HepG2 (cell line): ENCODE results near the gene TGM1. TPM values are rescaled to one million over a fixed set of nuclear protein-coding genes. Genes with fewer than 3 reads are reported as not detected.

Experiments used
- ELF4 ChIP-seq: sonication (generic); formaldehyde crosslinking; IDR thresholded peaks from 2 replicates; pipeline ENCODE4 v1.5.0; 2020; ENCODE audit warnings: missing genetic modification reagents, mild to moderate bottlenecking, moderate library complexity, borderline replicate concordance
- LCORL ChIP-seq, 2 experiments: fragments of 450-650 bp in 1 of 2; sonication (generic) in 1 of 2; formaldehyde crosslinking in 1 of 2; IDR thresholded peaks; 2 replicates each; pipeline versions ENCODE4 v1.5.0 to v1.6.1; 2017 to 2020; ENCODE audit warnings: antibody characterized with exemption in 1 of 2, missing genetic modification reagents in 1 of 2
- PRPF4 ChIP-seq: fragments of 200-400 bp; formaldehyde crosslinking; IDR thresholded peaks from 2 replicates; pipeline ENCODE4 v1.6.1; 2016; ENCODE audit warnings: low read length, low read depth; ENCODE audit not compliant: poor library complexity, severe bottlenecking
- SRF ChIP-seq: IDR thresholded peaks from 2 replicates; pipeline ENCODE4 v1.6.1; 2011; ENCODE audit warnings: mild to moderate bottlenecking, low read depth, low read length, moderate library complexity
- ZNF292 ChIP-seq: sonication (generic); formaldehyde crosslinking; IDR thresholded peaks from 2 replicates; pipeline ENCODE4 v1.8.1; 2022; ENCODE audit warnings: mild to moderate bottlenecking, low read depth, missing genetic modification reagents, borderline replicate concordance
- ZNF318 ChIP-seq: sonication (generic); formaldehyde crosslinking; IDR thresholded peaks from 2 replicates; pipeline ENCODE4 v1.4.0; 2020; ENCODE audit warnings: mild to moderate bottlenecking, missing genetic modification reagents
- ZNF33A ChIP-seq: sonication (generic); formaldehyde crosslinking; IDR thresholded peaks from 2 replicates; pipeline ENCODE4 v1.5.1; 2020; ENCODE audit warnings: missing genetic modification reagents, mild to moderate bottlenecking, moderate library complexity, borderline replicate concordance
- ZNF558 ChIP-seq: sonication (generic); formaldehyde crosslinking; IDR thresholded peaks from 2 replicates; pipeline ENCODE4 v1.9.0; 2022; ENCODE audit warnings: mild to moderate bottlenecking, missing genetic modification reagents, borderline replicate concordance
- ZNF564 ChIP-seq: sonication (generic); formaldehyde crosslinking; IDR thresholded peaks from 2 replicates; pipeline ENCODE4 v1.8.1; 2023; ENCODE audit warnings: mild to moderate bottlenecking, missing genetic modification reagents
- ZNF567 ChIP-seq: sonication (generic); formaldehyde crosslinking; IDR thresholded peaks from 2 replicates; pipeline ENCODE4 v1.8.1; 2023; ENCODE audit warnings: mild to moderate bottlenecking, missing genetic modification reagents, borderline replicate concordance
- polyA plus RNA-seq, 8 experiments: library from polyadenylated mRNA; depleted of rRNA in 3 of 8; stranded (reverse) in 7 of 8; unstranded in 1 of 8; fragments of >200 nt; fragmentation: Illumina TruSeq in 4 of 8; extraction: Trizol in 4 of 8; gene quantifications; 2 replicates each; pipeline versions ENCODE4 v1.2.1 to v1.2.3, GENCODE V29; 2011 to 2016; ENCODE audit warnings: low read depth in 4 of 8, missing spikeins in 1 of 8, mixed read lengths in 1 of 8; ENCODE audit not compliant: insufficient read depth in 1 of 8
- total RNA-seq, 5 experiments: library from RNA; depleted of rRNA; stranded (reverse); fragments of >200 nt; fragmentation: Illumina TruSeq; extraction: Trizol; gene quantifications; 2 replicates each; pipeline ENCODE4 v1.2.3, GENCODE V29; 2016; ENCODE audit warnings: low read depth in 1 of 5
- TF ChIP-seq, protein P1 (sequence below): sonication (generic); formaldehyde crosslinking; IDR thresholded peaks from 2 replicates; pipeline ENCODE4 v1.9.0; 2021; ENCODE audit warnings: missing genetic modification reagents, borderline replicate concordance
- TF ChIP-seq, protein P2 (sequence below): sonication (generic); formaldehyde crosslinking; IDR thresholded peaks from 2 replicates; pipeline ENCODE4 v1.5.0; 2020; ENCODE audit warnings: mild to moderate bottlenecking, low read depth, missing genetic modification reagents, borderline replicate concordance

Gene TGM1
- total and polyA plus RNA-seq, 2 of the 13 experiments (the other 11 are each of a cell fraction or from before 2014, with no cell fraction given), result 3.2 to 10.6 TPM

DNA sequence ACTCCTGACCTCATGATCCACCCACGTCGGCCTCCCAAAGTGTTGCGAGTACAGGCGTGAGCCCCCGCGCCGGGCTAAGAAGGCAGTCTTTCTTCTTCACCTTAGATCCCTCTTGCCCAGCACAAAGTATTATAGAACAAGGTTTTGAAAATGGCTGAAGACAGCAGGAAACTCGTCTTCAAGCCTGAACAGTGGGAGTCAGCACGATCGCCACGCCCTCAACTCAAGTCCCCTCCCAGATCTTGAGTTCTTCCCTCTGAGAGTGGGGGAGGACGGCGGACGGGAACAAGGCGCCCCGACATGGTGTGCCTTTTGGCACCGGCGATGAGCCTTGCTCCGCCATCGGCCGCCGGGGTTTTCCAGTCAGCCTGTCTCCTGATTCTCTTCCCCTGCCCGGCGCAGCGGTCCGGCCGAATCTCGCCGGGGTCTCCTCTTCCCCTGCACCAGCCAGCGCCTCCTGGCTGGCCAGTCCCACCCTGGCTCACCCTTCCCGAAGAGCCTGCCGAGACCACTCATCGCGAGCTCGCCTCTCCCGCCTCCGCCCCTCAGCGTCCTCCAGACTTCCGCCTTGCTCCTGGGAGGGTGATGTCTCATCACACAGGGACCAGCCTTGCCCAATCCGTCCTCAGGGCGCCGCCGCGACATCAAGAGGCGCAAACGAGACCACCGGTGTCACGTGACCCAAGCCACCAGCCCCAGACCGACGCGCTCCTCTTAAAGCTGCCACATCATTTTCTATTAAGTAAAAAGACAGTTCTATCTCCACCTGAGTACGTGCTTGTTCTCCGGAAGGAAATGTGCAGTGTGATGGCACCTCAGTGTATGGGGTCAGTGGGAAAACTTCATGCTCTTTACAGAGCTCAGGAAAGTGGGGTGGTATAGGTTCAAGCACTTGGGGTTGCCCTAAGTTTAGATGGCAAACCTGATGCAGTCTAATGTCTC, 49.8 kb downstream of the TGM1 start, which contains the start of gene CHMP4A (continued):
- TF ChIP-seq ZNF318 (peak; percentile 97), ZNF33A (CRISPR knock-in tag) (no peak), PRPF4 (no peak), ELF4 (CRISPR knock-in tag) (peak; percentile 97; the same call in 1 of the 2 replicates), ZNF292 (CRISPR knock-in tag) (0 out of 2 replicates have a peak, but pooled peaks have one; percentile 57), ZNF567 (CRISPR knock-in tag) (peak; percentile 79; the same call in 1 of the 2 replicates), LCORL (IDR thresholded peaks at IDR 0.05) (peak; percentile 95), LCORL (CRISPR knock-in tag; IDR thresholded peaks at IDR 0.05) (peak; percentile 87), SRF (peak; percentile 81), ZNF564 (CRISPR knock-in tag) (no peak), ZNF558 (no peak)
- TF ChIP-seq, protein P1, sequence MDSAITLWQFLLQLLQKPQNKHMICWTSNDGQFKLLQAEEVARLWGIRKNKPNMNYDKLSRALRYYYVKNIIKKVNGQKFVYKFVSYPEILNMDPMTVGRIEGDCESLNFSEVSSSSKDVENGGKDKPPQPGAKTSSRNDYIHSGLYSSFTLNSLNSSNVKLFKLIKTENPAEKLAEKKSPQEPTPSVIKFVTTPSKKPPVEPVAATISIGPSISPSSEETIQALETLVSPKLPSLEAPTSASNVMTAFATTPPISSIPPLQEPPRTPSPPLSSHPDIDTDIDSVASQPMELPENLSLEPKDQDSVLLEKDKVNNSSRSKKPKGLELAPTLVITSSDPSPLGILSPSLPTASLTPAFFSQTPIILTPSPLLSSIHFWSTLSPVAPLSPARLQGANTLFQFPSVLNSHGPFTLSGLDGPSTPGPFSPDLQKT (CRISPR knock-in tag), result peak; percentile 93
- TF ChIP-seq, protein P2, sequence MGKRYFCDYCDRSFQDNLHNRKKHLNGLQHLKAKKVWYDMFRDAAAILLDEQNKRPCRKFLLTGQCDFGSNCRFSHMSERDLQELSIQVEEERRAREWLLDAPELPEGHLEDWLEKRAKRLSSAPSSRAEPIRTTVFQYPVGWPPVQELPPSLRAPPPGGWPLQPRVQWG, result no peak
